Neural progenitor cell (in vitro differentiated cells): ENCODE data around the gene RIPPLY3. TPM values are rescaled to one million over a fixed set of nuclear protein-coding genes. Genes with fewer than 3 reads are reported as not detected.
A peak's percentile ranks its signal among the peaks of the same experiment; 100 is the strongest.

Experiments used
- DNase-seq: peaks from one replicate; pipeline ENCODE4 v3.0.0-alpha.2; 2016; ENCODE audit warnings: low spot score
- H2AFZ ChIP-seq: fragments of 200-600 bp; sonication (generic); replicated peaks from 2 replicates; pipeline ENCODE4 v1.6.1; 2016; ENCODE audit warnings: antibody characterized with exemption
- H3F3A ChIP-seq: fragments of 200-600 bp; sonication (generic); 2 replicates; pipeline ENCODE4 v1.6.1; 2016; ENCODE audit warnings: antibody characterized with exemption, low read depth
- H3K27ac ChIP-seq: fragments of 200-600 bp; sonication (generic); 2 replicates; pipeline ENCODE4 v1.5.1; 2016; ENCODE audit warnings: mild to moderate bottlenecking
- H3K27me3 ChIP-seq: fragments of 200-600 bp; sonication (generic); 2 replicates; pipeline ENCODE4 v1.6.1; 2016; ENCODE audit warnings: mild to moderate bottlenecking, moderate library complexity
- H3K36me3 ChIP-seq: fragments of 200-600 bp; sonication (generic); 2 replicates; pipeline ENCODE4 v1.5.1; 2016
- H3K4me1 ChIP-seq: fragments of 200-600 bp; sonication (generic); 2 replicates; pipeline ENCODE4 v1.6.1; 2016; ENCODE audit warnings: mixed run types
- H3K4me2 ChIP-seq: fragments of 200-600 bp; sonication (generic); 2 replicates; pipeline ENCODE4 v1.6.1; 2016
- H3K4me3 ChIP-seq: fragments of 200-600 bp; sonication (generic); 2 replicates; pipeline ENCODE4 v1.5.1; 2016
- H3K79me2 ChIP-seq: fragments of 200-600 bp; sonication (generic); 2 replicates; pipeline ENCODE4 v1.6.1; 2016; ENCODE audit warnings: low read depth
- H3K9ac ChIP-seq: fragments of 200-600 bp; sonication (generic); 2 replicates; pipeline ENCODE4 v1.6.1; 2016
- H3K9me3 ChIP-seq: fragments of 200-600 bp; sonication (generic); 2 replicates; pipeline ENCODE4 v1.5.1; 2016; ENCODE audit warnings: low read depth
- H4K20me1 ChIP-seq: fragments of 200-600 bp; sonication (generic); 2 replicates; pipeline ENCODE4 v1.6.1; 2016; ENCODE audit warnings: low read depth
- H3K27ac Mint-ChIP-seq: 3 replicates; pipeline ENCODE4 v1.8.0; 2021; ENCODE audit warnings: mixed read lengths
- H3K27me3 Mint-ChIP-seq: 2 replicates; pipeline ENCODE4 v1.8.0; 2022; ENCODE audit warnings: low read depth, mild to moderate bottlenecking, inconsistent platforms, moderate library complexity, mixed read lengths; ENCODE audit not compliant: insufficient read depth
- H3K36me3 Mint-ChIP-seq: 3 replicates; pipeline ENCODE4 v1.8.0; 2021; ENCODE audit warnings: mixed read lengths
- H3K4me1 Mint-ChIP-seq: 3 replicates; pipeline ENCODE4 v1.8.0; 2021; ENCODE audit warnings: mixed read lengths
- H3K4me3 Mint-ChIP-seq: 3 replicates; pipeline ENCODE4 v1.8.0; 2021; ENCODE audit warnings: mild to moderate bottlenecking, moderate library complexity, mixed read lengths
- H3K9me3 Mint-ChIP-seq: 3 replicates; pipeline ENCODE4 v1.8.0; 2020; ENCODE audit warnings: mixed read lengths
- CTCF ChIP-seq: fragments of 200-600 bp; sonication (generic); IDR thresholded peaks from 2 replicates; pipeline ENCODE4 v1.5.1; 2017; ENCODE audit warnings: antibody characterized with exemption, mild to moderate bottlenecking
- EZH2 ChIP-seq: fragments of 200-600 bp; sonication (generic); IDR thresholded peaks from 2 replicates; pipeline ENCODE4 v1.6.1; 2017; ENCODE audit warnings: antibody characterized with exemption, mild to moderate bottlenecking, moderate library complexity
- EZH2phosphoT487 ChIP-seq: fragments of 200-600 bp; sonication (generic); IDR thresholded peaks from 2 replicates; pipeline ENCODE4 v1.6.1; 2017; ENCODE audit warnings: antibody characterized with exemption
- total RNA-seq: library from RNA; depleted of rRNA; stranded (reverse); fragments of >200 nt; gene quantifications from 2 replicates; pipeline ENCODE4 v1.2.3, GENCODE V29; 2015; ENCODE audit warnings: low replicate concordance

The RIPPLY3 gene
- total RNA-seq, 1 donor from 2014 or later: 2.8 TPM

DNA sequence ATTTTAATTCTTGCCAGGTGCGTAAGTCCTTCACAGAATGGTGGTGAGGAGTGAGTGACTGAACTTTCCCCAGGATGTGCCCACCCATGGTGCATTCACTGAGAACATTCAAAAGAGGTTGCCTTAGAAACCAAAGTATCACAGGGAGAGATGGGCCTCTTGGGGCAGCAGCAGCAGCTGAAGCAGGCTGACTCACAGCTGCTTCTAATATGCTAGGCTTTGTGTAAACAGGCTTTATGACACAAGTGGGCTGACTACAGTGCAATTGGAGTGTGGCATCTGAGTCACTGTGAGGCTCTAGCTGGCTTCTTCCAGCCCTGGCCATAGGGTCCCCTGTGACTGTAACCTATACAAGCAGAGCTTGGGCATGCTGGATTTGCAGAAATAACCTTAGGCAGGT is 53.8 kb downstream of the RIPPLY3 start:
- DNase-seq: peak; percentile 76
- Mint-ChIP-seq H3K9me3 (peaks cover 11% of the 10 kb centered on the region), H3K4me1 (peaks cover 71% of the 10 kb centered on the region), H3K36me3 (peaks cover 3% of the 10 kb centered on the region), H3K27ac (peak overlapping the region; percentile 97), H3K27me3 (peaks cover 7% of the 10 kb centered on the region), H3K4me3 (peak overlapping the region; percentile 28)
- Histone ChIP-seq H3K79me2 (no peaks in the 10 kb centered on the region), H3K4me2 (peak overlapping the region; percentile 68), H2AFZ (no peak overlapping the region), H3F3A (peaks cover 31% of the 10 kb centered on the region), H3K36me3 (no peaks in the 10 kb centered on the region), H3K27me3 (no peaks in the 10 kb centered on the region), H3K9me3 (no peaks in the 10 kb centered on the region), H3K4me1 (peaks cover 57% of the 10 kb centered on the region), H3K9ac (no peak overlapping the region), H4K20me1 (no peaks in the 10 kb centered on the region), H3K4me3 (peak overlapping the region; percentile 25), H3K27ac (no peak overlapping the region)
- TF ChIP-seq EZH2 (no peak), EZH2phosphoT487 (no peak), CTCF (no peak)

- Histone ChIP-seq H2AFZ (no peak overlapping the region), H3K9me3 (no peaks in the 10 kb centered on the region), H3K79me2 (no peaks in the 10 kb centered on the region), H3K9ac (no peak overlapping the region), H3K4me2 (no peak overlapping the region), H3F3A (peaks cover 30% of the 10 kb centered on the region), H3K27ac (no peak overlapping the region), H3K4me1 (peaks cover 57% of the 10 kb centered on the region), H4K20me1 (no peaks in the 10 kb centered on the region), H3K36me3 (no peaks in the 10 kb centered on the region), H3K4me3 (no peak overlapping the region), H3K27me3 (no peaks in the 10 kb centered on the region)
- peak overlapping the region; percentile 90 for H3K27ac Mint-ChIP-seq
- H3K9me3 Mint-ChIP-seq: peaks cover 1% of the 10 kb centered on the region
- no peak for DNase-seq
- peaks cover 3% of the 10 kb centered on the region for H3K36me3 Mint-ChIP-seq
- H3K4me3 Mint-ChIP-seq: no peak overlapping the region
- H3K27me3 Mint-ChIP-seq: peaks cover 7% of the 10 kb centered on the region
- H3K4me1 Mint-ChIP-seq: peaks cover 71% of the 10 kb centered on the region
- TF ChIP-seq CTCF (no peak), EZH2 (no peak), EZH2phosphoT487 (no peak)
These were observed 55.6 kb downstream of the RIPPLY3 start for GRCh38 chr21:37061926-37062592.

DNA sequence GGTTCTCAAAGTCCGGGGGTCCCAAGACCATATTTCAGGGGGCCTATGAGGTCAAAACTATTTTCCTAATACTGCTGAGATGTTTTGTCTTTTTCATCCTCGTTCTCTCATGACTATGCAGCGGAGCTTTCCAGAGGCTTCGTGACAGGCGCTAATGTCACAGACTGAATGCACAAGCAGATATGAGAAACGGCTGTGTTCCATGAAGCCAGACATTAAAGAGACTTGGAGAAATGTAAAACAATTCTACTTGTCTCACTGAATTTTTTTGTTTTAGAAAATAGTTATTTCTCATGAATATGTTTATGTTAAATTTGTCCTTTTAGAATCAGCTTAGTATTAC is 56.1 kb downstream of the RIPPLY3 start:
- no peak for TF ChIP-seq EZH2
- no peak for TF ChIP-seq CTCF
- TF ChIP-seq EZH2phosphoT487: no peak
- H3K9me3 Mint-ChIP-seq: no peaks in the 10 kb centered on the region
- Histone ChIP-seq H3K9ac (no peak overlapping the region), H3K36me3 (no peaks in the 10 kb centered on the region), H3K4me2 (no peak overlapping the region), H3K27me3 (no peaks in the 10 kb centered on the region), H3F3A (peaks cover 25% of the 10 kb centered on the region), H3K4me3 (no peak overlapping the region), H2AFZ (no peak overlapping the region), H3K4me1 (peaks cover 52% of the 10 kb centered on the region), H3K9me3 (no peaks in the 10 kb centered on the region), H3K27ac (no peak overlapping the region), H4K20me1 (no peaks in the 10 kb centered on the region), H3K79me2 (no peaks in the 10 kb centered on the region)
- DNase-seq: no peak
- H3K27me3 Mint-ChIP-seq: peaks cover 7% of the 10 kb centered on the region
- peaks cover 5% of the 10 kb centered on the region for H3K36me3 Mint-ChIP-seq
- peaks cover 71% of the 10 kb centered on the region for H3K4me1 Mint-ChIP-seq
- peak overlapping the region; percentile 54 for H3K27ac Mint-ChIP-seq
- no peak overlapping the region for H3K4me3 Mint-ChIP-seq
